Kidney (tissue), 14 donors: ENCODE data around the gene EPHA6. TPM values are rescaled to one million over a fixed set of nuclear protein-coding genes. Genes with fewer than 3 reads are reported as not detected.
"Not testable (repeated sequence)": the region's sequence is repeated elsewhere in the genome, so short reads cannot be mapped to it uniquely, and the experiment has no call there.

Source experiments
- DNase-seq, 5 donors: peaks; one replicate each; pipeline ENCODE4 v3.0.0-alpha.2; 2013 to 2020
- FAIRE-seq: peaks from 2 replicates; lab custom pipeline; 2012; peaks lifted over from hg19 to GRCh38; lab: Jason Lieb, UNC
- H3K27ac ChIP-seq, 2 donors: one replicate each; pipeline ENCODE4 v1.7.0; 2013; ENCODE audit warnings: low read depth in 2 of 2, low read length in 2 of 2, inconsistent platforms in 1 of 2
- H3K27me3 ChIP-seq: one replicate; pipeline ENCODE4 v1.7.1; 2013; ENCODE audit warnings: low read length, inconsistent platforms; ENCODE audit not compliant: control insufficient read depth, insufficient read depth
- H3K36me3 ChIP-seq, 3 donors: one replicate each; pipeline versions ENCODE4 v1.7.0 to v1.7.1; 2013; ENCODE audit warnings: low read length in 3 of 3, control low read depth in 1 of 3, inconsistent platforms in 1 of 3; ENCODE audit not compliant: insufficient read depth in 3 of 3, control insufficient read depth in 2 of 3
- H3K4me1 ChIP-seq, 3 donors: one replicate each; pipeline versions ENCODE4 v1.7.0 to v1.7.1; 2013; ENCODE audit warnings: low read length in 3 of 3, inconsistent platforms in 1 of 3, low read depth in 1 of 3; ENCODE audit not compliant: control insufficient read depth in 2 of 3, insufficient read depth in 2 of 3
- H3K4me3 ChIP-seq, 3 donors: one replicate each; pipeline versions ENCODE4 v1.7.0 to v1.8.1; 2013; ENCODE audit warnings: low read length in 3 of 3, control low read depth in 1 of 3, inconsistent platforms in 1 of 3
- H3K9ac ChIP-seq, 3 donors: one replicate each; pipeline versions ENCODE4 v1.7.0 to v1.7.1; 2013; ENCODE audit warnings: low read length in 3 of 3, control low read depth in 1 of 3, inconsistent platforms in 1 of 3
- H3K9me3 ChIP-seq, 3 donors: one replicate each; pipeline versions ENCODE4 v1.7.0 to v1.7.1; 2013; ENCODE audit warnings: low read length in 3 of 3, control low read depth in 1 of 3, inconsistent platforms in 1 of 3; ENCODE audit not compliant: control insufficient read depth in 2 of 3, insufficient read depth in 1 of 3
- CTCF ChIP-seq: IDR thresholded peaks from 3 replicates; pipeline ENCODE4 v1.5.1; 2012; ENCODE audit warnings: mild to moderate bottlenecking, moderate library complexity, borderline replicate concordance; ENCODE audit not compliant: insufficient read depth; ENCODE audit errors: extremely low read depth
- intact Hi-C: fragments of 100-400 bp; cut with DNase I; formaldehyde crosslinking; loops from one replicate; pipeline ENCODE4 v1.11.1; 2022
- polyA plus RNA-seq: library from polyadenylated mRNA; stranded (reverse); fragments of 350-450 nt; fragmentation: Illumina TruSeq; extraction: RNeasy Lipid Tissue Mini Kit (QIAGEN cat#74804); gene quantifications from one replicate; pipeline ENCODE4 v1.2.3, GENCODE V29; 2014; ENCODE audit warnings: low read depth, low replicate concordance; ENCODE audit not compliant: insufficient read depth
- total RNA-seq: library from RNA; stranded (reverse); fragmentation: NEBNext Ultra II Directional; extraction: Animal tissue kit (Norgen Biotek cat#: 25700); gene quantifications from one replicate; pipeline ENCODE4 v1.2.1, GENCODE V29; 2021
- donor health status: control.
- donor health status: control.
- donor health status: control.
- donor health status: control.
- donor health status: control.
- donor health status: DM: yes; HTN: yes; CAD: no.
- donor health status: Normal renal cell carcinoma (clear cell type).

EPHA6 gene
- total and polyA plus RNA-seq, 2 donors from 2014 or later: 0.66 TPM; not detected in 1

GRCh38 chr3:97479740-97480139 is 665.3 kb downstream of the EPHA6 start:
- Histone ChIP-seq H3K4me3 (no peak overlapping the region), H3K36me3 (no peaks in the 10 kb centered on the region), H3K9me3 (no peaks in the 10 kb centered on the region), H3K27me3 (no peaks in the 10 kb centered on the region), H3K27ac (no peak overlapping the region), H3K4me1 (no peaks in the 10 kb centered on the region), H3K9ac (no peak overlapping the region)
- intact Hi-C loops: no loop called here
- DNase-seq (no peak), FAIRE-seq (no peak)
- TF ChIP-seq CTCF: no peak

DNA sequence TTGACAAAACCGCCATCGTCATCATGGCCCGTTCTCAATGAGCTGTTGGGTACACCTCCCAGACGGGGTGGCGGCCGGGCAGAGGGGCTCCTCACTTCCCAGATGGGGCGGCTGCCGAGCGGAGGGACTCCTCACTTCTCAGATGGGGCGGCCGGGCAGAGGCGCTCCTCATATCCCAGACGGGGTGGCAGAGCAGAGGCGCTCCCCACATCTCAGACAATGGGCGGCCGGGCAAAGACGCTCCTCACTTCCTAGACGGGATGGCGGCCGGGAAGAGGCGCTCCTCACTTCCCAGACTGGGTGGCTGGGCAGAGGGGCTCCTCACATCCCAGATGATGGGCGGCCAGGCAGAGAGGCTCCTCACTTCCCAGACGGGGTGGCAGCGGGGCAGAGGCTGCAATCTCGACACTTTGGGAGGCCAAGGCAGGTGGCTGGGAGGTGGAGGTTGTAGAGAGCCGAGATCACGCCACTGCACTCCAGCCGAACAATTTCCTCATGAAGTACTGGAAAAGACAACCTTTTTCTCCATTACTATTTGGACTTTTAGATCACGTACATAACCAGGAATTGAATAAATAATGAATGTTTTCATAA is 666.4 kb downstream of the EPHA6 start:
- H3K9ac ChIP-seq, H3K4me1 ChIP-seq, FAIRE-seq, H3K36me3 ChIP-seq, H3K27me3 ChIP-seq, H3K4me3 ChIP-seq, H3K9me3 ChIP-seq, intact Hi-C loops, H3K27ac ChIP-seq: not testable (repeated sequence)
- peak in 1 of 5 donors; percentile 48 for DNase-seq

DNA sequence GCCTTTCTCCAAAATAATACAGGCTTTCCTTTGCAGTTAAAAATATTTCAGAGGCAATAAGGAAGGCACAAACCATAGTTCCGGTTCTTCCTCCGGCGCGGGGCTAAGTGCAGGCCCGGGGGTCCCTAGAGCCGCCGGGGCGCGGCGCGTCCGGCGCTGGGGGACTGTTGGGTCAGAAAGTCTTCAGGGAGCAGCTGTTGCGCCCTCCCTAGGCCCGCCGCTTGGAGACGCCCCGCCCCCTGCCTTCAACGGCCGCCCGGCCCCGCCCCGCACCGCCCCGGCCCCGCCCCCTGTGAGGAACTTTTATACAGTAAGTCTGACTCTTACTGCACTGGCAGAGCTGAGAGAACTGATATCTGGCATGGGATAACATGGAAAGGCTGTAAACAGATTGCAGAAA is 667.0 kb downstream of the EPHA6 start:
- intact Hi-C loops: no loop called here
- TF ChIP-seq CTCF: no peak
- no peaks in the 10 kb centered on the region for H3K4me1 ChIP-seq
- H3K27ac ChIP-seq: no peak overlapping the region
- H3K9me3 ChIP-seq: no peaks in the 10 kb centered on the region
- H3K36me3 ChIP-seq: no peaks in the 10 kb centered on the region
- peak in 1 of 5 donors; percentile 43 for DNase-seq
- H3K27me3 ChIP-seq: no peaks in the 10 kb centered on the region
- H3K4me3 ChIP-seq: no peak overlapping the region
- FAIRE-seq: no peak
- H3K9ac ChIP-seq: no peak overlapping the region

- H3K9me3 ChIP-seq: no peaks in the 10 kb centered on the region
- no peak for FAIRE-seq
- no peak overlapping the region for H3K27ac ChIP-seq
- H3K36me3 ChIP-seq: no peaks in the 10 kb centered on the region
- no peak for DNase-seq
- intact Hi-C loops: no loop called here
- TF ChIP-seq CTCF: no peak
- no peak overlapping the region for H3K9ac ChIP-seq
- H3K27me3 ChIP-seq: no peaks in the 10 kb centered on the region
- no peak overlapping the region for H3K4me3 ChIP-seq
- H3K4me1 ChIP-seq: no peaks in the 10 kb centered on the region
Measured at GRCh38 chr3:97485206-97485605, 670.8 kb downstream of the EPHA6 start.
